Vagina (tissue), 2 donors: ENCODE data around the gene GPAT3. TPM values are rescaled to one million over a fixed set of nuclear protein-coding genes. Genes with fewer than 3 reads are reported as not detected.

ENCODE experiments used
- DNase-seq, 2 donors: peaks; one replicate each; pipeline ENCODE4 v3.0.0-alpha.2; 2017; ENCODE audit errors: extremely low spot score in 2 of 2
- H3K27ac ChIP-seq: fragments of 200-600 bp; sonication (generic); one replicate; pipeline ENCODE4 v1.5.1; 2019
- H3K27me3 ChIP-seq: fragments of 200-600 bp; sonication (generic); one replicate; pipeline ENCODE4 v1.5.1; 2019
- H3K36me3 ChIP-seq, 2 donors: fragments of 200-600 bp; sonication (generic); one replicate each; pipeline ENCODE4 v1.5.1; 2017 to 2019
- H3K4me1 ChIP-seq: fragments of 200-600 bp; sonication (generic); one replicate; pipeline ENCODE4 v1.5.1; 2019
- H3K4me3 ChIP-seq, 2 donors: fragments of 200-600 bp; sonication (generic); 1 replicate in 1 of 2; 2 replicates in 1 of 2; pipeline ENCODE4 v1.5.1; 2016 to 2019
- H3K9me3 ChIP-seq: fragments of 200-600 bp; sonication (generic); one replicate; pipeline ENCODE4 v1.5.1; 2019
- CTCF ChIP-seq, 3 experiments: fragments of 450-650 bp in 2 of 3; fragments of 200-600 bp in 1 of 3; sonication (generic) in 1 of 3; IDR thresholded peaks; one replicate each; pipeline ENCODE4 v1.5.1; 2017 to 2019; ENCODE audit warnings: antibody characterized with exemption in 3 of 3, mild to moderate bottlenecking in 2 of 3, moderate library complexity in 2 of 3
- POLR2A ChIP-seq, 2 donors: fragments of 450-650 bp; IDR thresholded peaks; one replicate each; pipeline ENCODE4 v1.6.1; 2017; ENCODE audit warnings: antibody characterized with exemption in 2 of 2, mild to moderate bottlenecking in 2 of 2, moderate library complexity in 2 of 2
- POLR2AphosphoS5 ChIP-seq, 2 donors: sonication (generic); formaldehyde crosslinking; IDR thresholded peaks; one replicate each; pipeline ENCODE4 v1.9.0; 2017; ENCODE audit warnings: antibody characterized with exemption in 2 of 2, mild to moderate bottlenecking in 2 of 2, low read depth in 1 of 2; ENCODE audit not compliant: insufficient read depth in 1 of 2
- intact Hi-C: fragments of 100-400 bp; cut with DNase I; formaldehyde crosslinking; loops from one replicate; pipeline ENCODE4 v1.15.1; 2023
- total RNA-seq: library from RNA; depleted of rRNA; stranded (reverse); fragments of >200 nt; gene quantifications from one replicate; pipeline ENCODE4 v1.2.3, GENCODE V29; 2016

GPAT3 gene
- total RNA-seq, 1 donor from 2014 or later = 5.2 TPM

DNA sequence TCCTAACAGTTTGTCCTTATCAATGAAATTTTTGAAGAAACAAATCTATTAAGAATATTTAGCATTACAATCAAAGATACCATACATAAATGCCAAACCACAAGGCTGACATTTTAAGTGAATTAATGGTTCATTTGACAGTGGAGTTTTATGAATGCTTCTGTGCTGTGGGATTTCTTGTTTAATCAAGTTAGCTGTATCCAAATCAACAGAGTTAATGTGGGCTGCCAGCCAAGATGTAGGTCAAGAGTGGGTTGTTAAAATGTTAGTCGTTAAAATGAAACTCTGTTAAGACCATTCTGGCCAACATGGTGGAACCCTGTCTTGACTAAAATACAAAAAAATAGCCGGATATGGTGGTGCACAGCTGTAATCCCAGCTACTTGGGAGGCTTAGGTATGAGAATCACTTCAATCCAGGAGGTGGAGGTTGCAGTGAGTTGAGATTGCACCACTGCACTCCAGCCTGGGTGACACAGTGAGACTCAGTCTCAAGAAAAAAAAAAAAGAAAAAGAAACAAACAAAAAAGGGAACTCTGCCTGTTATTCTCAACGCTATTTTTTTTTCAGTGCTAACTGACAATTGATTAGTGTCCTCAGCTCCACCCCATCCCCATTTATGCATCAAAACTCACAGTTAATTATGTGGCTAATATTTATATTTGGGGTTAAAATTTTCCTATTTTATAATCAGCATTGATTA lies 20.2 kb downstream of the GPAT3 start:
- Histone ChIP-seq H3K4me1 (peaks cover 8% of the 10 kb centered on the region), H3K4me3 (no peak overlapping the region), H3K27ac (no peak overlapping the region), H3K27me3 (no peaks in the 10 kb centered on the region), H3K9me3 (no peaks in the 10 kb centered on the region), H3K36me3 (no peaks in the 10 kb centered on the region)
- intact Hi-C loops = no loop called here
- no peak for TF ChIP-seq CTCF (IDR thresholded peaks at IDR 0.05)
- TF ChIP-seq POLR2AphosphoS5 (IDR thresholded peaks at IDR 0.05; ENCODE audit: insufficient read depth in 1 of 2, low read depth in 1 of 2) = no peak
- TF ChIP-seq POLR2A (IDR thresholded peaks at IDR 0.05) = no peak
- DNase-seq = no peak

- Histone ChIP-seq H3K27me3 (no peaks in the 10 kb centered on the region), H3K36me3 (no peaks in the 10 kb centered on the region), H3K4me1 (peaks cover 8% of the 10 kb centered on the region), H3K27ac (no peak overlapping the region), H3K9me3 (no peaks in the 10 kb centered on the region), H3K4me3 (no peak overlapping the region)
- no peak for TF ChIP-seq POLR2A (IDR thresholded peaks at IDR 0.05)
- DNase-seq = no peak
- intact Hi-C loops = no loop called here
Observed at GRCh38 chr4:83556816-83557215, 20.9 kb downstream of the GPAT3 start.

- Histone ChIP-seq H3K27me3 (no peaks in the 10 kb centered on the region), H3K9me3 (no peaks in the 10 kb centered on the region), H3K27ac (no peak overlapping the region), H3K4me1 (peaks cover 8% of the 10 kb centered on the region), H3K36me3 (no peaks in the 10 kb centered on the region), H3K4me3 (no peak overlapping the region)
- TF ChIP-seq POLR2AphosphoS5 (IDR thresholded peaks at IDR 0.05; ENCODE audit: insufficient read depth in 1 of 2, low read depth in 1 of 2) (no peak), POLR2A (IDR thresholded peaks at IDR 0.05) (no peak), CTCF (IDR thresholded peaks at IDR 0.05) (no peak)
- DNase-seq = no peak
- intact Hi-C loops = no loop called here
Observed at GRCh38 chr4:83558059-83558653, 22.2 kb downstream of the GPAT3 start.

- H3K4me1 ChIP-seq = peaks cover 8% of the 10 kb centered on the region
- intact Hi-C loops = no loop called here
Observed at GRCh38 chr4:83558680-83559079, 22.8 kb downstream of the GPAT3 start.

GRCh38 chr4:83560523-83560922 lies 24.6 kb downstream of the GPAT3 start:
- no peak for DNase-seq

More at GRCh38 chr4:83558680-83559079, 22.8 kb downstream of the GPAT3 start:
- TF ChIP-seq CTCF (IDR thresholded peaks at IDR 0.05) (no peak), POLR2A (IDR thresholded peaks at IDR 0.05) (no peak), POLR2AphosphoS5 (IDR thresholded peaks at IDR 0.05; ENCODE audit: insufficient read depth in 1 of 2, low read depth in 1 of 2) (no peak)
- Histone ChIP-seq H3K4me3 (no peak overlapping the region), H3K27ac (no peak overlapping the region), H3K36me3 (no peaks in the 10 kb centered on the region), H3K9me3 (no peaks in the 10 kb centered on the region), H3K27me3 (no peaks in the 10 kb centered on the region)
- no peak for DNase-seq

More at GRCh38 chr4:83560523-83560922, 24.6 kb downstream of the GPAT3 start:
- Histone ChIP-seq H3K4me3 (no peak overlapping the region), H3K36me3 (no peaks in the 10 kb centered on the region), H3K27me3 (no peaks in the 10 kb centered on the region), H3K9me3 (no peaks in the 10 kb centered on the region), H3K27ac (no peak overlapping the region), H3K4me1 (peaks cover 8% of the 10 kb centered on the region)
- no peak for TF ChIP-seq CTCF (IDR thresholded peaks at IDR 0.05)
- TF ChIP-seq POLR2AphosphoS5 (IDR thresholded peaks at IDR 0.05; ENCODE audit: insufficient read depth in 1 of 2, low read depth in 1 of 2) = no peak
- no peak for TF ChIP-seq POLR2A (IDR thresholded peaks at IDR 0.05)
- intact Hi-C loops = no loop called here
